Breast epithelium (tissue), 3 donors: ENCODE measurements around the gene TP53AIP1.

Experiments used
- POLR2AphosphoS5 ChIP-seq, 3 donors: sonication (generic); formaldehyde crosslinking; IDR thresholded peaks; one replicate each; pipeline ENCODE4 v1.6.1; 2017; ENCODE audit warnings: antibody characterized with exemption in 3 of 3
- TF ChIP-seq, protein P1 (sequence below), 3 donors: fragments of 450-650 bp; IDR thresholded peaks; one replicate each; pipeline ENCODE4 v1.5.1; 2016 to 2017; ENCODE audit warnings: antibody characterized with exemption in 3 of 3, mild to moderate bottlenecking in 3 of 3, moderate library complexity in 3 of 3

DNA sequence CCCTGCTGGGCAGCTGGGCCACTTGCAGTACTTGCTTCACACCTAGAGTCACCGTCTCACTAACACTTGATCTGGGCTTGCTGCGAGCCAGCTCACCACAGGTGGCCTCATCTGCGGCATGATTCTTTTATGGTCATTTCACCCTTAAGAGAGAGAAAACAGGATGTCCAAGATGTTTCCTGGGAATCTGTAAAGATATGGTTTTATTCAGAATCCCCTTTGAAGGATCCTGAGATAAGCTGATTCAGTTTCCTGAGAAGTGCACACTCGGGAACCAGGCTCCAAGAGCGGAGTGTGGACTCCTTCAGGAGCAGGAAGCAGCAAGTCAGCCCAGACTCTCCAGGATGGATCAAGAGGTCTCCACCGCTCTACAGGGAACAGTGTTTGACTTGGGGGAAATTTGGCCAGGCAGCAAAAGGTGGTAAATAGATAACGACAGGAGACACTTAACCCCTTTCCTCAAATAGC, 21.8 kb upstream of the TP53AIP1 start:
- no peak for TF ChIP-seq POLR2AphosphoS5 (IDR thresholded peaks at IDR 0.05)
- TF ChIP-seq, protein P1, sequence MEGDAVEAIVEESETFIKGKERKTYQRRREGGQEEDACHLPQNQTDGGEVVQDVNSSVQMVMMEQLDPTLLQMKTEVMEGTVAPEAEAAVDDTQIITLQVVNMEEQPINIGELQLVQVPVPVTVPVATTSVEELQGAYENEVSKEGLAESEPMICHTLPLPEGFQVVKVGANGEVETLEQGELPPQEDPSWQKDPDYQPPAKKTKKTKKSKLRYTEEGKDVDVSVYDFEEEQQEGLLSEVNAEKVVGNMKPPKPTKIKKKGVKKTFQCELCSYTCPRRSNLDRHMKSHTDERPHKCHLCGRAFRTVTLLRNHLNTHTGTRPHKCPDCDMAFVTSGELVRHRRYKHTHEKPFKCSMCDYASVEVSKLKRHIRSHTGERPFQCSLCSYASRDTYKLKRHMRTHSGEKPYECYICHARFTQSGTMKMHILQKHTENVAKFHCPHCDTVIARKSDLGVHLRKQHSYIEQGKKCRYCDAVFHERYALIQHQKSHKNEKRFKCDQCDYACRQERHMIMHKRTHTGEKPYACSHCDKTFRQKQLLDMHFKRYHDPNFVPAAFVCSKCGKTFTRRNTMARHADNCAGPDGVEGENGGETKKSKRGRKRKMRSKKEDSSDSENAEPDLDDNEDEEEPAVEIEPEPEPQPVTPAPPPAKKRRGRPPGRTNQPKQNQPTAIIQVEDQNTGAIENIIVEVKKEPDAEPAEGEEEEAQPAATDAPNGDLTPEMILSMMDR (IDR thresholded peaks at IDR 0.05), result no peak
